Breast epithelium (tissue), 3 donors: ENCODE data around the gene PTPRK.

Source experiments
- POLR2A ChIP-seq: fragments of 450-650 bp; IDR thresholded peaks from one replicate; pipeline ENCODE4 v1.6.1; 2016; ENCODE audit warnings: antibody characterized with exemption, mild to moderate bottlenecking, moderate library complexity
- POLR2AphosphoS5 ChIP-seq, 3 donors: sonication (generic); formaldehyde crosslinking; IDR thresholded peaks; one replicate each; pipeline ENCODE4 v1.6.1; 2017; ENCODE audit warnings: antibody characterized with exemption in 3 of 3
- TF ChIP-seq, protein P1 (sequence below), 3 donors: fragments of 450-650 bp; IDR thresholded peaks; one replicate each; pipeline ENCODE4 v1.5.1; 2016 to 2017; ENCODE audit warnings: antibody characterized with exemption in 3 of 3, mild to moderate bottlenecking in 3 of 3, moderate library complexity in 3 of 3

DNA sequence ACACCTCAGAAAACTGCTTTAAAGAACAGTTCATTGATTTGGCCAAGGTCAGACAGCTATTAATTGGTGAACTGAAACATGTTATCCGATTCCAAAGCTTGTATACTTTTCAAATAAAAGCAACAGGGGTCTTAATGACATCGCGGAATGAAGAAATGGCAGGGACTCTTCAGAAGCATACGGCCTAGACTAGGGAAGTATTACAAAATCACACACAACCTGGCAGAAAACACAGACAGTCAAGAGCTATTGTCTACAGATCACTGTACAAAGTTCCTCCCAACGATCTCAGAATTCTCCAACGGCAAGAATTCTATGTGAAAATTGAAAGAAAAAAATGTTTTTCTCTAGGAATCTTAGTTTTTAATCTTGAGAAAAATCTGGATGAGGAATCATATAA is 105.5 kb downstream of the PTPRK start:
- TF ChIP-seq POLR2AphosphoS5 (IDR thresholded peaks at IDR 0.05): no peak
- TF ChIP-seq, protein P1, sequence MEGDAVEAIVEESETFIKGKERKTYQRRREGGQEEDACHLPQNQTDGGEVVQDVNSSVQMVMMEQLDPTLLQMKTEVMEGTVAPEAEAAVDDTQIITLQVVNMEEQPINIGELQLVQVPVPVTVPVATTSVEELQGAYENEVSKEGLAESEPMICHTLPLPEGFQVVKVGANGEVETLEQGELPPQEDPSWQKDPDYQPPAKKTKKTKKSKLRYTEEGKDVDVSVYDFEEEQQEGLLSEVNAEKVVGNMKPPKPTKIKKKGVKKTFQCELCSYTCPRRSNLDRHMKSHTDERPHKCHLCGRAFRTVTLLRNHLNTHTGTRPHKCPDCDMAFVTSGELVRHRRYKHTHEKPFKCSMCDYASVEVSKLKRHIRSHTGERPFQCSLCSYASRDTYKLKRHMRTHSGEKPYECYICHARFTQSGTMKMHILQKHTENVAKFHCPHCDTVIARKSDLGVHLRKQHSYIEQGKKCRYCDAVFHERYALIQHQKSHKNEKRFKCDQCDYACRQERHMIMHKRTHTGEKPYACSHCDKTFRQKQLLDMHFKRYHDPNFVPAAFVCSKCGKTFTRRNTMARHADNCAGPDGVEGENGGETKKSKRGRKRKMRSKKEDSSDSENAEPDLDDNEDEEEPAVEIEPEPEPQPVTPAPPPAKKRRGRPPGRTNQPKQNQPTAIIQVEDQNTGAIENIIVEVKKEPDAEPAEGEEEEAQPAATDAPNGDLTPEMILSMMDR (IDR thresholded peaks at IDR 0.05): no peak
- no peak for TF ChIP-seq POLR2A
